HT-29 (cell line): Measurements from ENCODE around the gene TAAR2. TPM values are rescaled to one million over a fixed set of nuclear protein-coding genes. Genes with fewer than 3 reads are reported as not detected.
"Not testable (repeated sequence)": the region's sequence is repeated elsewhere in the genome, so short reads cannot be mapped to it uniquely, and the experiment has no call there.

Experiments
- DNase-seq: peaks from one replicate; pipeline ENCODE4 v3.0.0-alpha.2; 2015; ENCODE audit warnings: low spot score
- total RNA-seq: library from RNA; depleted of rRNA; stranded (reverse); fragments of >200 nt; shearing (Covaris generic); gene quantifications from 2 replicates; pipeline ENCODE4 v1.2.3, GENCODE V29; 2014; rRNA removed

The TAAR2 gene, protein sequence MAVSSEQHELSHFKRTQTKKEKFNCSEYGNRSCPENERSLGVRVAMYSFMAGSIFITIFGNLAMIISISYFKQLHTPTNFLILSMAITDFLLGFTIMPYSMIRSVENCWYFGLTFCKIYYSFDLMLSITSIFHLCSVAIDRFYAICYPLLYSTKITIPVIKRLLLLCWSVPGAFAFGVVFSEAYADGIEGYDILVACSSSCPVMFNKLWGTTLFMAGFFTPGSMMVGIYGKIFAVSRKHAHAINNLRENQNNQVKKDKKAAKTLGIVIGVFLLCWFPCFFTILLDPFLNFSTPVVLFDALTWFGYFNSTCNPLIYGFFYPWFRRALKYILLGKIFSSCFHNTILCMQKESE
- not detected in 2 replicates for total RNA-seq

DNA sequence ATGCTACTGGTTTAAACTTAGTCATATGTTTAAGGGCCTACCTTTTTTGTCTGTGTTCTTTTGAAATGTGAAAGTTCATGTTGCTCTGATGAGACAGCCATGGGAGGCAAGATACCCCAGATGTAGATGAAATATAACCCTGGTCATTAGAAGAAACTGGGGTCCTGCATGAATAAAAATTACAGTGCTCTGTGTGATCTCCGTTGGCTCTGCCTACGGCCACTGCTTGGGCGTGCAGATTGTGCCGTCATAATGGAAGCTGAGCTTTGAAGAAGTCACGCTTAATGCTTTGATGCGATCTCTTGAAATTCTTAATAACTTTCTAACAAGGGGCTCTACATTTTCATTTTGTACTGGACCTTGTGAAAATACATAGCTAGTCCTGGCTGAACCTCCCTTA is at the start of gene TAAR2:
TAAR2 (minus strand) TSS at position 101 of the 400 bp plus-strand sequence; CDS start at position 101, 0 bp downstream.
- DNase-seq = no peak

GRCh38 chr6:132673376-132674094 is 49.5 kb upstream of the TAAR2 start:
- peak; percentile 63 for DNase-seq

- DNase-seq = no peak
Observed at GRCh38 chr6:132671295-132671694, 47.2 kb upstream of the TAAR2 start.

- peak; percentile 37 for DNase-seq
Observed at GRCh38 chr6:132669690-132670291, 45.7 kb upstream of the TAAR2 start.

- DNase-seq = peak; percentile 25
Observed at GRCh38 chr6:132666118-132666517, 42.0 kb upstream of the TAAR2 start.

DNA sequence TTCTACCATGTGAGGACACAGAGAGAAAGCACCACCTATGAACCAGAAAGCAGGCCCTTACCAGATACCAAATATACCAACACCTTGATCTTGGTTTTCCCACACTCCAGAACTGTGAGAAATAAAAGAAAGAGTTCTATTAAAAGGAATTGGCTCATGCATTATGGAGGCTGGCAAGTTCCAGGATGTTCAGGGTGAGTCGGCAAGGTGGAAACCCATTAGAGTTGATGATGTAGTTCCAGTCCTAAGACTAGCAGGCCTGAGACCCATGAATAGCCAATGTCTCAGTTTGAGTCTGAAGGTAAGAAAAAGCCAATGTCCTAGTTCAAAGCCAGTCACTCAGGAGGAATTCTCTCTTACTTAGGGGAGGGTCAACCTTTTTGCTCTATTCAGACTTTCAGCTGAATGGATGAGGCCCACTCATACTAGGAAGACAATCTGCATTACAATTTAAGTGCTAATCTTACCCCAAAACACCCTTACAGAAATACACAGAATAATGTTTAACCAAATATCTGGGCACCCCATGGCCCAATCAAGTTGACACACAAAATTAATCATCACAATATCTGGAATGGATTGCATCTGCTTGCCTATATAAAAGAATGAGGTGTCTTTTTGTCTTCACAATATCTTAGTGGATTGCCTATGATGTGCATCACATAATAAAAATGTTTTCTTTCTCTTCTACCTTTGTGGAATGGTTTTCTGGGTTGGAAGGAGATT is 40.4 kb upstream of the TAAR2 start:
- DNase-seq = no peak

DNA sequence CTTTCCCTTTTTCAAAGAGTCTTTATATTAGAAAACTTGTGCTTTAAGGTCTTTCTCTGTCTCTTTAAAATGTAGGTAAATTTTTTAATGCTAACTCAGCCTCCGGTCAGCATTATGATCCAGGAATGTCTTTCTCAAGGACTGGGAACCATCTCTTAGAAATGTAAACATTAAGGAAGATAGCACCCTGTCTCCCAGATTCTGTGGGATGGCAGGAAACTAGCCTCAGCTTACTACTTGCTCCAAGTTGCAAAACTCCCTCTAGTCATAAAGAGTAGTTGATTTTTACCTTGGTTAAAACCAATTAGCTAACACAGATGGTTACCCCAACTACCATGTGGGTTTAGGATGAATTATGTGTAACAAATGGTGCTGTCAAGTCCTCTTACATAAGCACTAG is 39.6 kb upstream of the TAAR2 start:
- DNase-seq = no peak

GRCh38 chr6:132661906-132662305 is 37.8 kb upstream of the TAAR2 start:
- DNase-seq = no peak

DNA sequence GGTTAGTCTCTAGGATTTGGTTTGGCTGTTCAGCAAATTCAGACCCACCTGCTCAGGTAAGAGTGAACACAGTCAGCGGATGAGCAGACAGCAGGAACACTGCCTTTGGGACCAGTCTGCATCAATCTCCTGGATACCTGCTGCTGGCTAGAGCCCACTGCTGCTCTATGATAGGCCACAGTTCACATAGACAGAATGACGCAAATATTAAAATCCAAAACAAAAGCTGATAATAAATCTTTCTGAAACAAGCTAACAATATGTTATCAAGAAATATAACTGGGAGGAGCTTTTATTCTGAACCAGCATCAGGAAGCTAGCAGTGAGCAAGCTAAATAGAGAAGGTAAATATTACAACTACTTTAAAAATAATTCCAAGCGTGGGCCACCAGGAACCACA is 35.0 kb upstream of the TAAR2 start, which contains the start of gene TAAR1:
TAAR1 (minus strand) TSS at position 101 of the 400 bp plus-strand sequence. CDS start 13,179 bp downstream, outside the sequence.
- DNase-seq = no peak

DNA sequence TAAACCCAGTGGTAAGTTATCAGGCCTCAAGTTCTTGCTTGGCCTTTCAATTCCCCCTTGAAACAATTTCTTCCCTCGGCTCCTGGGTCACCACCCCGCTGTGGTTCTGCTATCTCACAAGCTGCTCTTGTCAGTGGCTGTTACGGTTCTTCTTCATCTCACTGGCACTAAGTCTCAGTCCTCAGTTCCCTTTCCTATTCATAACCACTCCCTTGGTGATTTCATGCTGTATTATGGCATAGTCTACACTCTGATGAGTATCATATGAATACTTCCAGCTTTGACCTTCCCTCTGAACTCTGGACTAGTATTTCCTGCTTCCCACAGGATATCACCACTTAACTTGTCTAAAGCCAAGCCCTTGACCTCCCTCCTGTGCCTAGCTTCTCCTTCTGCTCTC is 27.0 kb upstream of the TAAR2 start:
- DNase-seq = no peak

DNA sequence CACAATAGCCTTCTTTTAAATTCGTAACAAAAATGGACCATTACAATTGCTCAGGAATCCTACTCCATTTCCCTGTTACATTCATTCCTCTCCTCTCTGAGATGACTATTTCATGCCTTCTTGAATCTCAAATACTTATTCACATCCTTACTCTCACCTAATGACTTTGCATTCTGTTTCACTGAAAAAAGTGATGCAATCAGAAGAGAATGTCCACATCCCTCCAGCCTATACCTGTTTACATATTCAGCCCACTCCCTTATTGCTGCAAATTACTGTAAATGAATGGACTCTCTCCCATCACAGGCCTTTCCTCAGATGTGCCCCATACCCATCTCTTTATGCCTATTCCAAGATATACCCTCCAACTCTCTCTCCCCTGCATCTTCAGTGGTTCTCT is 26.4 kb upstream of the TAAR2 start:
- no peak for DNase-seq

- peak; percentile 12 for DNase-seq
Observed at GRCh38 chr6:132648828-132649227, 24.8 kb upstream of the TAAR2 start.

DNA sequence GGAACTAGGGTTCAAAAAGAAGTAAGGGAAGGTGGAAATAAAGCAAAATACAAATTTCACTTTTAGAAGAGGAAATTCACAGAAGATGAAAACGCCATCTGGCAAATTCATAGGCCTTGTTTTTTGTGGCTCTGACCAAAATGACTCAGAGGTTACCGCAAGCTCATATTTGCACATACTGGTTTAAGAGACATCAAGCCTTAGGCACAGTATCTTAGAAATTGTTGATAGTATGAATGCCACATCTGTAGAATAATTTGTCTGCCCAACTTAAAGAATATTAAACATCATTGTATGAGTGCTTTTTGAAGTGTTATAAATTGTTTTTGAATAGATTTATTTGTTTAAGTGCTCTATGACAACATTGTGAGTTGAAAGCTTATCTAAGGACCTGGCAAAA is 24.3 kb upstream of the TAAR2 start:
- DNase-seq = peak; percentile 58

- DNase-seq = no peak
Observed at GRCh38 chr6:132643547-132643946, 19.5 kb upstream of the TAAR2 start.

DNA sequence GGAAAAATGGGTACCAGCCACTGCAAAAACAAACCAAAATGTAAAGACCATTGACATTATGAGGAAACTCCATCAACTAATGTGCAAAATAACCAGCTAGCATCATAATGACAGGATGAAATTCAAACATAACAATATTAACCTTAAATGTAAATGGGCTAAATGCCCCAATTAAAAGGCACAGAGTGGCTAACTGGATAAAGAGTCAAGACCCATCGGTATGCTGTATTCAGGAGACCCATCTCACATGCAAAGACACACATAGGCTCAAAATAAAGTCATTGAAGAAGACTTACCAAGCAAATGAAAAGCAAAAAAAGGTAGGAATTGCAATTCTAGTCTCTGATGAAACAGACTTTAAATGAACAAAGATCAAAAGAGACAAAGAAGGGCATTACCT is 13.1 kb upstream of the TAAR2 start:
- DNase-seq = not testable (repeated sequence)

DNA sequence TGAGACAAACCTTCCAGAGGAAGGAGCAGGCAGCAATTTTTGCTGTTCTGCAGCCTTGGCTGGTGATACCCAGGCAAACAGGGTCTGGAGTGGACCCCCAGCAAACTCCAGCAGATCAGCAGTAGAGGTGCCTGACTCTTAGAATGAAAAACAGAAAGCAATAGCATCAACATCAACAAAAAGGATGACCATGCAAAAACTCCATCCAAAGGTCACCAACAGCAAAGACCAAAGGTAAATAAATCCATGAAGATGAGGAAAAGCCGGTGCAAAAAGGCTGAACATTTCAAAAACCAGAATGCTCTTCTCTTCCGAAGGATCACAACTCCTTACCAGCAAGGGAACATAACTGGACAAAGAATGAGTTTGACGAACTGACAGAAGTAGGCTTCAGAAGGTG is 11.8 kb upstream of the TAAR2 start:
- DNase-seq = not testable (repeated sequence)

DNA sequence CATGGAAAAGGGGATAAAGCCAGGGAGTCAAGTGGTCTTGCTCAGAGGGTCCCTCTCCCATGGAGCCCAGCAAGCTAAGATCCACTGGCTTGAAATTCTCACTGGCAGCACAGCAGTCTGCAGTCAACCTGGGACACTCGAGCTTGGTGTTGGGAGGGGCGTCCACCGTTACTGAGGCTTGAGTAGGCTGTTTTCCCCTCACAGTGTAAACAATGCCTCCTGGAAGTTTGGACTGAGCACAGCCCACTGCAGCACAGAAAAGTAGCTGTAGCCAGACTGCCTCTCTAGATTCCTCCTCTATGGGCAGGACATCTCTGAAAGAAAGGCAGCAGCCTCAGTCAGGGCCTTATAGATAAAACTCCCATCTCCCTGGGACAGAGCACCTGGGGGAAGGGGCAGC is 11.2 kb upstream of the TAAR2 start:
- DNase-seq = not testable (repeated sequence)

GRCh38 chr6:132634796-132635195 is 10.7 kb upstream of the TAAR2 start:
- no peak for DNase-seq

- no peak for DNase-seq
Observed at GRCh38 chr6:132633362-132633761, 9.3 kb upstream of the TAAR2 start.

- no peak for DNase-seq
Observed at GRCh38 chr6:132623106-132623845, 799 bp downstream of the TAAR2 start.

GRCh38 chr6:132616677-132617076 is 7.4 kb downstream of the TAAR2 start:
- DNase-seq = no peak
